C4-2B (cell line): ENCODE measurements around the gene PCIF1.

Source experiments
- CTCF ChIP-seq: fragments of 450-650 bp; conservative IDR thresholded peaks from 2 replicates; pipeline ENCODE4 v1.5.1; 2017; ENCODE audit warnings: mild to moderate bottlenecking
- ZFX ChIP-seq: fragments of 450-650 bp; IDR thresholded peaks from 2 replicates; pipeline ENCODE4 v1.6.1; 2017

- no peak for TF ChIP-seq ZFX
- TF ChIP-seq CTCF: no peak
Observed at GRCh38 chr20:45983279-45983743, 48.8 kb downstream of the PCIF1 start.
